ENCODE data around the gene CD79A.
"Not testable (repeated sequence)": the region's sequence is repeated elsewhere in the genome, so short reads cannot be mapped to it uniquely, and the experiment has no call there.

CD79A gene

GRCh38 chr19:41906916-41907680 lies 30.0 kb downstream of the CD79A start:
- no peak for DNase-seq

- no peak for DNase-seq
These were observed 31.0 kb downstream of the CD79A start for GRCh38 chr19:41907994-41908615.

GRCh38 chr19:41908724-41909464 lies 31.8 kb downstream of the CD79A start:
- no peak for DNase-seq

GRCh38 chr19:41909706-41910105 lies 32.6 kb downstream of the CD79A start:
- DNase-seq = no peak

- DNase-seq = no peak
These were observed 33.3 kb downstream of the CD79A start for GRCh38 chr19:41910240-41910991.

- no peak for DNase-seq
These were observed 34.2 kb downstream of the CD79A start for GRCh38 chr19:41910992-41911888.

- DNase-seq = no peak
These were observed 35.0 kb downstream of the CD79A start for GRCh38 chr19:41911889-41912731.

GRCh38 chr19:41912899-41913537 lies 35.9 kb downstream of the CD79A start:
- DNase-seq = no peak

- no peak for DNase-seq
These were observed 36.7 kb downstream of the CD79A start for GRCh38 chr19:41913538-41914423.

GRCh38 chr19:41914424-41914834 lies 37.4 kb downstream of the CD79A start:
- DNase-seq = not testable (repeated sequence)

GRCh38 chr19:41915021-41915775 lies 38.1 kb downstream of the CD79A start:
- no peak for DNase-seq

GRCh38 chr19:41915776-41916414 lies 38.8 kb downstream of the CD79A start:
- DNase-seq = no peak

- no peak for DNase-seq
These were observed 40.6 kb downstream of the CD79A start for GRCh38 chr19:41917676-41918075.

GRCh38 chr19:41918095-41918494 lies 41.0 kb downstream of the CD79A start:
- DNase-seq = no peak

- DNase-seq = no peak
These were observed 41.7 kb downstream of the CD79A start for GRCh38 chr19:41918653-41919244.

- DNase-seq = no peak
These were observed 43.1 kb downstream of the CD79A start for GRCh38 chr19:41919948-41920712.
